ENCODE results near the gene DEFB129.
A peak's percentile ranks its signal among the peaks of the same experiment; 100 is the strongest.
"Not testable (repeated sequence)": the region's sequence is repeated elsewhere in the genome, so short reads cannot be mapped to it uniquely, and the experiment has no call there.

The DEFB129 gene

GRCh38 chr20:215796-216195 lies 11.3 kb upstream of the DEFB129 start:
- H3K36me3 ChIP-seq (ENCODE audit: low read depth), result no peaks in the 10 kb centered on the region
- ATAC-seq (ENCODE audit: low read depth) (no peak), DNase-seq (ENCODE audit: low spot score) (no peak)
- no peaks in the 10 kb centered on the region for H3K4me1 ChIP-seq (ENCODE audit: insufficient read depth, poor library complexity, severe bottlenecking)
- no peak overlapping the region for H3K4me3 ChIP-seq (ENCODE audit: severe bottlenecking)
- no peak overlapping the region for H3K27ac ChIP-seq (ENCODE audit: poor library complexity, severe bottlenecking)
- H3K9me3 ChIP-seq (ENCODE audit: severe bottlenecking), result no peaks in the 10 kb centered on the region
- TF ChIP-seq, protein P1, sequence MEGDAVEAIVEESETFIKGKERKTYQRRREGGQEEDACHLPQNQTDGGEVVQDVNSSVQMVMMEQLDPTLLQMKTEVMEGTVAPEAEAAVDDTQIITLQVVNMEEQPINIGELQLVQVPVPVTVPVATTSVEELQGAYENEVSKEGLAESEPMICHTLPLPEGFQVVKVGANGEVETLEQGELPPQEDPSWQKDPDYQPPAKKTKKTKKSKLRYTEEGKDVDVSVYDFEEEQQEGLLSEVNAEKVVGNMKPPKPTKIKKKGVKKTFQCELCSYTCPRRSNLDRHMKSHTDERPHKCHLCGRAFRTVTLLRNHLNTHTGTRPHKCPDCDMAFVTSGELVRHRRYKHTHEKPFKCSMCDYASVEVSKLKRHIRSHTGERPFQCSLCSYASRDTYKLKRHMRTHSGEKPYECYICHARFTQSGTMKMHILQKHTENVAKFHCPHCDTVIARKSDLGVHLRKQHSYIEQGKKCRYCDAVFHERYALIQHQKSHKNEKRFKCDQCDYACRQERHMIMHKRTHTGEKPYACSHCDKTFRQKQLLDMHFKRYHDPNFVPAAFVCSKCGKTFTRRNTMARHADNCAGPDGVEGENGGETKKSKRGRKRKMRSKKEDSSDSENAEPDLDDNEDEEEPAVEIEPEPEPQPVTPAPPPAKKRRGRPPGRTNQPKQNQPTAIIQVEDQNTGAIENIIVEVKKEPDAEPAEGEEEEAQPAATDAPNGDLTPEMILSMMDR (IDR thresholded peaks at IDR 0.05; ENCODE audit: poor library complexity, severe bottlenecking), result no peak
- peaks cover 5% of the 10 kb centered on the region for H3K27me3 ChIP-seq (ENCODE audit: insufficient read depth, poor library complexity, severe bottlenecking)

- ATAC-seq (ENCODE audit: low read depth) (no peak), DNase-seq (ENCODE audit: low spot score) (no peak)
- H3K4me1 ChIP-seq (ENCODE audit: insufficient read depth, poor library complexity, severe bottlenecking), result no peaks in the 10 kb centered on the region
- TF ChIP-seq, protein P1 (IDR thresholded peaks at IDR 0.05; ENCODE audit: poor library complexity, severe bottlenecking), result no peak
- no peak overlapping the region for H3K4me3 ChIP-seq (ENCODE audit: severe bottlenecking)
- H3K9me3 ChIP-seq (ENCODE audit: severe bottlenecking), result no peaks in the 10 kb centered on the region
- no peaks in the 10 kb centered on the region for H3K36me3 ChIP-seq (ENCODE audit: low read depth)
- H3K27ac ChIP-seq (ENCODE audit: poor library complexity, severe bottlenecking), result no peak overlapping the region
- H3K27me3 ChIP-seq (ENCODE audit: insufficient read depth, poor library complexity, severe bottlenecking), result peaks cover 11% of the 10 kb centered on the region
These were observed 9.8 kb upstream of the DEFB129 start for GRCh38 chr20:217266-217665.

DNA sequence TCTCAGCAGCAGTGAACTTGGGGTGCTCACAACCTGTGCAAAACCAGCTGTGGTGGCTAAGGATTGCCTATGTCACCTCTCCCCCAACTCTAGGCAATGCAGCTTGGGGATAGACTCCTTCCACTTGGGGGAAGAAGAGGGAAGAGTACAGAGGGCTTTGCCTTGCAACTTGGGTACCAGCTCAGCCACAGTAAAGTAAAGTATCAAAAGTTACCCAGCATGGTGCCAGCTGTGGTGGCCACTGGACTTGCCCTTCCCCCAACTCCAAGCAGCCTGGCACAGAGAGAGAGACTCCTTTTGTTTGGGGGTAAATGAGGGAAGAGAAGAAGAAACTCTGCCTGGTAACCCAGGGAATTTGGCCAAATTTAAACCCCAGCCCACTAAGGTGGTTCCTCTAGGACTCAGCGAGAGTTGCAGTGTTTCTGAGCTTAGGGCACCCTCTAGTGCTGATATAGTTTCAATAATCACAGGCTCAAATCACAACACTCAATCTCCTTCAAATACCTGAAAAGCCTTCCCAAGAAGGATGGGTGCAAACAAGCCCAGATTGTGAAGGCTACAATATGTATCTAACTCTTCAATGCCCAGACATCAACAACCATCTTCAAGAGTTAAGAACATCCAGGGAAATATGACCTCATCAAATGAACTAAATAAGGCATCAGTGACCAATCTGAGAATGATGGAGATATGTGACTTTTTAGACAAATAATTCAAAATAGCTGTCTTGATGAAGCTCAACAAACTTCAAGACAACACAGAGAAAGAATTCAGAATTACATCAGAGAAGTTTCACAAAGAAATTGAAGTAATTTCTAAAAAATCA lies 7.6 kb upstream of the DEFB129 start:
- TF ChIP-seq, protein P1 (IDR thresholded peaks at IDR 0.05; ENCODE audit: poor library complexity, severe bottlenecking), result peak; percentile 76
- ATAC-seq (ENCODE audit: low read depth) (peak; percentile 85), DNase-seq (ENCODE audit: low spot score) (no peak)
- no peak overlapping the region for H3K27ac ChIP-seq (ENCODE audit: poor library complexity, severe bottlenecking)
- H3K36me3 ChIP-seq (ENCODE audit: low read depth), result no peaks in the 10 kb centered on the region
- no peaks in the 10 kb centered on the region for H3K4me1 ChIP-seq (ENCODE audit: insufficient read depth, poor library complexity, severe bottlenecking)
- H3K27me3 ChIP-seq (ENCODE audit: insufficient read depth, poor library complexity, severe bottlenecking), result peaks cover 25% of the 10 kb centered on the region
- no peaks in the 10 kb centered on the region for H3K9me3 ChIP-seq (ENCODE audit: severe bottlenecking)
- no peak overlapping the region for H3K4me3 ChIP-seq (ENCODE audit: severe bottlenecking)

- H3K9me3 ChIP-seq (ENCODE audit: severe bottlenecking), result no peaks in the 10 kb centered on the region
- H3K4me3 ChIP-seq (ENCODE audit: severe bottlenecking), result no peak overlapping the region
- H3K27me3 ChIP-seq (ENCODE audit: insufficient read depth, poor library complexity, severe bottlenecking), result peaks cover 32% of the 10 kb centered on the region
- ATAC-seq (ENCODE audit: low read depth) (no peak), DNase-seq (ENCODE audit: low spot score) (no peak)
- no peaks in the 10 kb centered on the region for H3K4me1 ChIP-seq (ENCODE audit: insufficient read depth, poor library complexity, severe bottlenecking)
- H3K36me3 ChIP-seq (ENCODE audit: low read depth), result no peaks in the 10 kb centered on the region
- H3K27ac ChIP-seq (ENCODE audit: poor library complexity, severe bottlenecking), result no peak overlapping the region
- TF ChIP-seq, protein P1 (IDR thresholded peaks at IDR 0.05; ENCODE audit: poor library complexity, severe bottlenecking), result no peak
These were observed 5.7 kb upstream of the DEFB129 start for GRCh38 chr20:221258-221830.

DNA sequence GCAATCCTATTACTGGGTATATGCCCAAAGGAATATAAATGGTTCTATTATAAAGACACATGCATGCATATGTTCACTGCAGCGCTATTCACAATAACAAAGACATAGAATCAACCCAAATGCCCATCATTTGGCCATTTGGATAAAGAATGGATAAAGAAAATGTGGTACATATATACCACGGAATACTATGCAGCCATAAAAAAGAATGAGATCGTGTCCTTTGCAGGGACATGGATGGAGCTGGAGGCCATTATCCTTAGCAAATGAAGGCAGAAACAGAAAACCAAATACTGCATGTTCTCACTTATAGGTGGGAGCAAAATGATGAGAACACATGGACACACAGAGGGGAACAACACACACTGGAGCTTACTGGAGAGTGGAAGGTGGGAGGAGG lies 1.2 kb upstream of the DEFB129 start:
- not testable (repeated sequence) for H3K27ac ChIP-seq (ENCODE audit: poor library complexity, severe bottlenecking); H3K9me3 ChIP-seq (ENCODE audit: severe bottlenecking); H3K4me1 ChIP-seq (ENCODE audit: insufficient read depth, poor library complexity, severe bottlenecking); DNase-seq (ENCODE audit: low spot score); H3K36me3 ChIP-seq (ENCODE audit: low read depth); ATAC-seq (ENCODE audit: low read depth); H3K4me3 ChIP-seq (ENCODE audit: severe bottlenecking)
- peaks cover 37% of the 10 kb centered on the region for H3K27me3 ChIP-seq (ENCODE audit: insufficient read depth, poor library complexity, severe bottlenecking)

Data from RWPE2 (cell line).